DOHH2 (cell line): ENCODE data around the gene TRIM74.
"Not testable (repeated sequence)": the region's sequence is repeated elsewhere in the genome, so short reads cannot be mapped to it uniquely, and the experiment has no call there.

Experiments used
- H3F3A ChIP-seq: fragments of 200-600 bp; sonication (generic), shearing (Covaris generic); 2 replicates; pipeline ENCODE4 v1.6.0; 2016; ENCODE audit warnings: antibody characterized with exemption, mild to moderate bottlenecking; ENCODE audit not compliant: control insufficient read depth, insufficient read depth
- H3K27ac ChIP-seq: fragments of 200-600 bp; sonication (generic); 2 replicates; pipeline ENCODE4 v1.5.1; 2014; ENCODE audit warnings: low read depth, mild to moderate bottlenecking, low read length, moderate library complexity
- H3K27me3 ChIP-seq: fragments of 200-600 bp; sonication (generic); 2 replicates; pipeline ENCODE4 v1.6.1; 2014; ENCODE audit warnings: mild to moderate bottlenecking, low read length, mixed read lengths; ENCODE audit not compliant: control insufficient read depth
- H3K36me3 ChIP-seq: fragments of 200-600 bp; sonication (generic); 2 replicates; pipeline ENCODE4 v1.6.1; 2014; ENCODE audit warnings: mild to moderate bottlenecking, low read length, moderate library complexity, mixed read lengths; ENCODE audit not compliant: control insufficient read depth
- H3K4me1 ChIP-seq: fragments of 200-600 bp; sonication (generic); 2 replicates; pipeline ENCODE4 v1.6.1; 2014; ENCODE audit warnings: mild to moderate bottlenecking, low read length, mixed read lengths; ENCODE audit not compliant: control insufficient read depth
- H3K4me2 ChIP-seq: fragments of 200-600 bp; sonication (generic); 2 replicates; pipeline ENCODE4 v1.6.0; 2014; ENCODE audit warnings: mild to moderate bottlenecking, low read length, moderate library complexity
- H3K4me3 ChIP-seq: fragments of 200-600 bp; sonication (generic); 2 replicates; pipeline ENCODE4 v1.5.1; 2014; ENCODE audit warnings: mild to moderate bottlenecking, low read length, mixed read lengths
- H3K79me2 ChIP-seq: fragments of 200-600 bp; sonication (generic); 2 replicates; pipeline ENCODE4 v1.6.1; 2014; ENCODE audit warnings: mild to moderate bottlenecking, low read length, mixed read lengths; ENCODE audit not compliant: control insufficient read depth
- H3K9me2 ChIP-seq: fragments of 200-600 bp; sonication (generic); replicated peaks from 2 replicates; pipeline ENCODE4 v1.6.1; 2014; ENCODE audit warnings: mild to moderate bottlenecking, low read length, mixed read lengths; ENCODE audit not compliant: control insufficient read depth
- H3K9me3 ChIP-seq: fragments of 200-600 bp; sonication (generic); 2 replicates; pipeline ENCODE4 v1.6.1; 2014; ENCODE audit warnings: antibody characterized with exemption, low read length, mixed read lengths; ENCODE audit not compliant: control insufficient read depth, insufficient read depth
- H4K20me1 ChIP-seq: fragments of 200-600 bp; sonication (generic); 2 replicates; pipeline ENCODE4 v1.6.0; 2014; ENCODE audit warnings: low read depth, mild to moderate bottlenecking, antibody characterized with exemption, low read length, moderate library complexity; ENCODE audit not compliant: control insufficient read depth, insufficient read depth
- CTCF ChIP-seq: fragments of 200-600 bp; sonication (generic); IDR thresholded peaks from one replicate; pipeline ENCODE4 v1.5.1; 2014; ENCODE audit warnings: antibody characterized with exemption, mild to moderate bottlenecking, low read depth, low read length; ENCODE audit not compliant: poor library complexity, severe bottlenecking
- EZH2phosphoT487 ChIP-seq: fragments of 200-600 bp; sonication (generic); IDR thresholded peaks from 2 replicates; pipeline ENCODE4 v1.6.1; 2017; ENCODE audit warnings: borderline replicate concordance, mild to moderate bottlenecking, antibody characterized with exemption, low read length, moderate library complexity, mixed read lengths

TRIM74 gene

GRCh38 chr7:72928216-72928615 lies 41.0 kb downstream of the TRIM74 start:
- peaks cover 13% of the 10 kb centered on the region for H3K4me1 ChIP-seq
- peaks cover 69% of the 10 kb centered on the region for H3K36me3 ChIP-seq
- peaks cover 49% of the 10 kb centered on the region for H3K79me2 ChIP-seq
- H3K27ac ChIP-seq, H3F3A ChIP-seq, H3K4me2 ChIP-seq, H3K27me3 ChIP-seq, H4K20me1 ChIP-seq, H3K9me3 ChIP-seq, H3K9me2 ChIP-seq, H3K4me3 ChIP-seq: not testable (repeated sequence)

- not testable (repeated sequence) for H3K4me2 ChIP-seq, H3K9me2 ChIP-seq, H3K27ac ChIP-seq, H3K27me3 ChIP-seq, H3F3A ChIP-seq, H3K4me3 ChIP-seq, H4K20me1 ChIP-seq, H3K9me3 ChIP-seq
- Histone ChIP-seq H3K4me1 (peaks cover 13% of the 10 kb centered on the region), H3K79me2 (peaks cover 52% of the 10 kb centered on the region), H3K36me3 (peaks cover 69% of the 10 kb centered on the region)
Observed at GRCh38 chr7:72927791-72928190, 41.5 kb downstream of the TRIM74 start.

- H3K9me2 ChIP-seq = no peaks in the 10 kb centered on the region
- no peaks in the 10 kb centered on the region for H3K27me3 ChIP-seq
- peak overlapping the region; percentile 93 for H3K4me2 ChIP-seq
- peaks cover 21% of the 10 kb centered on the region for H3F3A ChIP-seq
- no peaks in the 10 kb centered on the region for H3K9me3 ChIP-seq
- H4K20me1 ChIP-seq = peaks cover 10% of the 10 kb centered on the region; the same call in 1 of the 2 replicates
- peaks cover 72% of the 10 kb centered on the region for H3K79me2 ChIP-seq
- peak overlapping the region; percentile 94 for H3K4me3 ChIP-seq
- peaks cover 13% of the 10 kb centered on the region for H3K4me1 ChIP-seq
- H3K27ac ChIP-seq = no peak overlapping the region
- TF ChIP-seq EZH2phosphoT487 (no peak), CTCF (no peak)
- H3K36me3 ChIP-seq = peaks cover 61% of the 10 kb centered on the region
Observed at GRCh38 chr7:72925546-72926120, 43.6 kb downstream of the TRIM74 start.

- no peak for TF ChIP-seq CTCF
- no peak for TF ChIP-seq EZH2phosphoT487
- peaks cover 13% of the 10 kb centered on the region for H3K4me1 ChIP-seq
- H3K9me3 ChIP-seq = no peaks in the 10 kb centered on the region
- peaks cover 58% of the 10 kb centered on the region for H3K36me3 ChIP-seq
- H3K27me3 ChIP-seq = no peaks in the 10 kb centered on the region
- peak within 1 kb of the TSS; percentile 93 for H3K4me2 ChIP-seq
- H3K4me3 ChIP-seq = peak within 1 kb of the TSS; percentile 94
- peaks cover 76% of the 10 kb centered on the region for H3K79me2 ChIP-seq
- peaks cover 22% of the 10 kb centered on the region for H3F3A ChIP-seq
- H3K27ac ChIP-seq = peak within 1 kb of the TSS; percentile 63
- peaks cover 10% of the 10 kb centered on the region; the same call in 1 of the 2 replicates for H4K20me1 ChIP-seq
- no peaks in the 10 kb centered on the region for H3K9me2 ChIP-seq
Observed at GRCh38 chr7:72924733-72925545, 44.3 kb downstream of the TRIM74 start, which contains the start of gene POM121. Gene POM121, plus strand, starts transcription at chr7:72925095. Its CDS starts 27 bp downstream, at chr7:72925122.
